ENCODE results near the gene PSME3. TPM values are rescaled to one million over a fixed set of nuclear protein-coding genes. Genes with fewer than 3 reads are reported as not detected.

PSME3 gene
- total and polyA plus RNA-seq, 2 of the 13 experiments (the other 11 are each of a cell fraction or from before 2014, with no cell fraction given) = 66.3 to 135 TPM

- no peak for TF ChIP-seq SP2 (CRISPR knock-in tag; IDR thresholded peaks at IDR 0.05)
- TF ChIP-seq ZNF207 (IDR thresholded peaks at IDR 0.05; ENCODE audit: borderline replicate concordance) = no peak
- no peak for TF ChIP-seq ZNF432 (CRISPR knock-in tag; IDR thresholded peaks at IDR 0.05; ENCODE audit: borderline replicate concordance)
- TF ChIP-seq TCF12 (IDR thresholded peaks at IDR 0.05) = no peak
- TF ChIP-seq TCF12 (CRISPR knock-in tag; IDR thresholded peaks at IDR 0.05) = no peak
- no peak for TF ChIP-seq ZFP36 (IDR thresholded peaks at IDR 0.05; ENCODE audit: borderline replicate concordance, low read depth, low read length, partially characterized antibody)
- TF ChIP-seq EHMT2 (IDR thresholded peaks at IDR 0.05; ENCODE audit: borderline replicate concordance, low read depth, low read length) = no peak
- no peak; the same call in none of the 2 replicates for TF ChIP-seq GABPB1 (CRISPR knock-in tag; IDR thresholded peaks at IDR 0.05)
- TF ChIP-seq ZNF768 (CRISPR knock-in tag; IDR thresholded peaks at IDR 0.05) = no peak
- TF ChIP-seq NR2F6 (IDR thresholded peaks at IDR 0.05) = peak; percentile 47; the same call in 1 of the 2 replicates
- TF ChIP-seq NR2F6 (CRISPR knock-in tag; IDR thresholded peaks at IDR 0.05) = peak; percentile 27; the same call in 1 of the 2 replicates
- no peak for TF ChIP-seq ARID3A (IDR thresholded peaks at IDR 0.05; ENCODE audit: low read depth, low read length)
- TF ChIP-seq ZNF784 (CRISPR knock-in tag; IDR thresholded peaks at IDR 0.05; ENCODE audit: borderline replicate concordance) = no peak
- TF ChIP-seq FOXA1 (IDR thresholded peaks at IDR 0.05) = no peak
- TF ChIP-seq FOXA1 (CRISPR knock-in tag; IDR thresholded peaks at IDR 0.05) = peak; percentile 63
- TF ChIP-seq SNAPC5 (CRISPR knock-in tag; IDR thresholded peaks at IDR 0.05; ENCODE audit: borderline replicate concordance) = no peak
- TF ChIP-seq RBFOX2 (IDR thresholded peaks at IDR 0.05; ENCODE audit: low read depth, low read length) = no peak
- no peak for TF ChIP-seq HNRNPLL (IDR thresholded peaks at IDR 0.05; ENCODE audit: low read depth, low read length, poor library complexity, severe bottlenecking)
- no peak for TF ChIP-seq FOXK2 (IDR thresholded peaks at IDR 0.05)
- peak; percentile 39; the same call in 1 of the 2 replicates for TF ChIP-seq RCOR2 (CRISPR knock-in tag; IDR thresholded peaks at IDR 0.05)
- TF ChIP-seq GABPA (IDR thresholded peaks at IDR 0.05; ENCODE audit: low read depth, low read length) = no peak
- TF ChIP-seq GABPA (CRISPR knock-in tag; IDR thresholded peaks at IDR 0.05; ENCODE audit: low read depth) = peak; percentile 48
- TF ChIP-seq JUN (CRISPR knock-in tag; IDR thresholded peaks at IDR 0.05) = no peak
- TF ChIP-seq KLF16 (CRISPR knock-in tag; IDR thresholded peaks at IDR 0.05) = no peak
- peak; percentile 97 for TF ChIP-seq MEF2D (CRISPR knock-in tag; IDR thresholded peaks at IDR 0.05)
- no peak for TF ChIP-seq RARG (CRISPR knock-in tag; IDR thresholded peaks at IDR 0.05; ENCODE audit: low read depth)
- TF ChIP-seq ZNF138 (CRISPR knock-in tag; IDR thresholded peaks at IDR 0.05; ENCODE audit: low read depth) = no peak
- 0 out of 2 replicates have a peak, but pooled peaks have one; percentile 25 for TF ChIP-seq THAP7 (CRISPR knock-in tag; IDR thresholded peaks at IDR 0.05)
- no peak for TF ChIP-seq ZMYM2 (CRISPR knock-in tag; IDR thresholded peaks at IDR 0.05)
- TF ChIP-seq IRF9 (CRISPR knock-in tag; IDR thresholded peaks at IDR 0.05; ENCODE audit: borderline replicate concordance) = no peak
Observed at GRCh38 chr17:42891539-42892152, 58.4 kb downstream of the PSME3 start (continued).

Data from HepG2 (cell line).